COLO668 (cell line): ENCODE data around the gene PEAK3.

ENCODE experiments used
- DNase-seq: peaks from one replicate; lab custom pipeline; 2025; ENCODE audit not compliant: unreplicated experiment; lab: John Stamatoyannopoulos, UW

Gene PEAK3

DNA sequence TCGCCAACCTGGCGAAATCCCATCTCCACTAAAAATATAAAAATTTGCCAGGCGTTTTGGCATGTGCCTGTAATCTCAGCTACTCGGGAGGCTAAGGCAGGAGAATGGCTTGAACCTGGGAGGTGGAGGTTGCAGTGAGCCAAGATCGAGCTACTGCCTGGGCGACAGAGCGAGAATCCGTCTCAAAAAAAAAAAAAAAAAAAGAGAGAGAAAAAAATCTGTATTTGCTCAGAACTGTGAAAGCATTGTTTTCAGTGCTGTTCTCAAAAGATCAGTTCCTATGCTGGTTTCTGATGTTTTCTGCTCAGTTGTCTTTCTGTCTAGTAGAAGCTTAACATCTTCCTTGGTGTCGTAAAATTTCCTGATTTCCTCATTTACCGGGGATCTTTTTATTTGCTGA is 42.8 kb downstream of the PEAK3 start:
- DNase-seq = no peak

GRCh38 chr19:2237869-2238153 is 44.2 kb downstream of the PEAK3 start:
- DNase-seq = no peak

DNA sequence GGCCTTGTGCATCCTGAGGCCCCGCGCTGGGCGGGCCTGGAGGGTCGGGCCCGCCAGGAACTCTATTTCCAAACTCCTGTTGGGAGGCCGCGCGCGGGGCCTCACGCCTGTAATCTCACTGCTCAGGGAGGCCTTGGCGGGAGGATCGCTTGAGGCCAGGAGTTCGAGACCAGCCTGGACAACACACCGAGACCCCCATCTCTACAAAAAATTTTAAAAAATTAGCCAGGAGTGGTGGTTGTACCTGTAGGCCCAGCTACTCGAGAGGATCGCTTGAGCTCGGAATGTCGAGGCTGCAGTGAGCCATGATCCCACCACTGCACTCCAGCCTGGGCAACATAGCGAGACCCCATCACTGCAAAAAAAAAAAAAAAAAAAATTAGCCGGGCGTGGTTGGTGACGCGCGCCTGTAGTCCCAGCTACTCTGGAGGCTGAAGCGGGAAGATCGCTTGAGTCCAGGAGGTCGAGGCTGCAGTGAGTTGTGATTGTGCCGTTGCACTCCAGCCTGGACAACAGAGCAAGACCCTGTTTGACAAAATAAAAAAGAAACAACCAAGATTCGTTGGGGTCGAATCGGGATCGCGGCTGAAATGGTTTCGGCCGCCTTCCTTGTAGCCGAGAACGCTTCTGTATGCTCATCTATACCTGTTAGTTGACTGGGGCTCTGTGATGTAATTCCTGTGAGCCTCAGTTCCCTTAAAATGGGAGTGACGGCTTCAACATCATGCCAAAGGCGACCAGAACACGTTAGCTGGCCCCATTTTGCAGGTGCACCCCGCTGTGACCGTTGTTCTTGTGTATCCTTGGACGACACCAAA is 44.7 kb downstream of the PEAK3 start:
- DNase-seq = peak; percentile 32

DNA sequence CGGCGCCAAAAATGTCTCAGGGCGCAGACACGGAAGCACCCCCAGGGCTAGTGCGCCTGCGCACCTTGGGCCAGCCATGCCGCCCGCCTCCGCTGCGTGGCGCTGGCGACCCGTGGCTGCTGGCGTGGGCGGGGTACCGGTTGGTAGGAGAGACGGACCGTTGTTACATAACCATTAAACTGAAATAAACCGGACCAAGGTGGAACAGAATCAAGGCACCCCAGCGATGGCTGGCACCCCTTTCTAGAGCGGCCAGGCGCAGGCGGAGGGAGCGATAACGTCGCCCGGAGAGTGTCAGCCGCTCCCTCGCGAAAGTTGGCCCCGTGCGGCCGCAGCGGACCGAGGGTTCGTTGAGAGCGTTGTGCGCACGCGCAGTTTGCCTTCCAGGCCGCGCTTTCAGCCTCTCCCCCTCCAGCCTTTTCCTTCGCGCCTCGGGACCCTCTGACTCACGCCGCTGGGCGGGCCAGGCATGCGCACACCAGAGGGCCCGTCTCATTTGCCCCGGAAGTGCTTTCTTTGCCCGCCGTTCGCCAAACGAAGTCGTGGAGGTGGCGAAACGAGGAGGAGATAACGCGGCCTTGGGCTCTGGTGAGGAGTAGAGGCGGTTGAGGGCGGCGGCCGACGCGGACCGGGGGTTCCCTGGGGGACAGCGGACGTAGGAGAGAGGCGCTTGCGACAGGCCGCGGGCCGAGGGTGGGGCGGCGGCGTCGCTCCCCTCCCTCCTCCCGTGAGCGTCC is 45.5 kb downstream of the PEAK3 start, which contains the start of the genes PLEKHJ1 and SF3A2:
Gene PLEKHJ1, minus strand, starts transcription at position 16 of the 737 bp plus-strand sequence. CDS start 81 bp downstream, outside the sequence.
Gene SF3A2, plus strand, starts transcription at position 511 of the 737 bp plus-strand sequence. CDS start 6,595 bp downstream, outside the sequence.
- DNase-seq = peak; percentile 98

DNA sequence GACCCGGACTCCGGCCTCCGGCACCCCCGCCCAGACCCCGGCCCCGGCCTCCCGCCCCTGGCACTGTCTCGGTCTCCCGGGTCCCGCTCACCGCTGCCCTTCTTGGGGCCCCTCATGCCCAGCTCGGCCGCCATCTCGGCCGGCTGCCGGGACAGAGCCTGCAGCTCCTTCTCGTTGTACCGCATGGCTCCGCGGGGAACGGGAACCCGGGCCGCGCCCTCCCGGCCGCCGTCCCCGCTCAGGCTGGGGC is 46.0 kb downstream of the PEAK3 start:
- DNase-seq = no peak

GRCh38 chr19:2235381-2236063 is 46.5 kb downstream of the PEAK3 start:
- peak; percentile 90 for DNase-seq

DNA sequence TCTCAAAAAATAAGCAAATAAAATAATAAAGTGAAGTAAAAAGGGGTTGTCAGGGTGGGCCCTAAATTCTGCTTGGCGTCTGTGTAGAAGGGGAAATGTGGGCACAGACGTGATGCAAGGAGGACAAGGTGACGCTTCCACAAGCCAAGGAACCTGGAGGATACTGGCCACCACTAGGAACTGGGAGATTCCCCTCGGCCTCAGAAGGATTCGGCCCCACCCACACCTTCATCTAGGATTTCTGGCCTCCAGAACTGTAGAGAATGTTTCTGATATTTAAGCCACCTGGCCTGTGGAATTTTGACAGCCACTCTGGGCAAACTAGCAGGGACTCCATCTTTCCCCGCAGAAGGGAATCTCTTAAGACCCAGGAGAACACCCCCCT is 47.0 kb downstream of the PEAK3 start:
- DNase-seq = no peak

- DNase-seq = no peak
Measured at GRCh38 chr19:2233601-2234280, 48.2 kb downstream of the PEAK3 start.

DNA sequence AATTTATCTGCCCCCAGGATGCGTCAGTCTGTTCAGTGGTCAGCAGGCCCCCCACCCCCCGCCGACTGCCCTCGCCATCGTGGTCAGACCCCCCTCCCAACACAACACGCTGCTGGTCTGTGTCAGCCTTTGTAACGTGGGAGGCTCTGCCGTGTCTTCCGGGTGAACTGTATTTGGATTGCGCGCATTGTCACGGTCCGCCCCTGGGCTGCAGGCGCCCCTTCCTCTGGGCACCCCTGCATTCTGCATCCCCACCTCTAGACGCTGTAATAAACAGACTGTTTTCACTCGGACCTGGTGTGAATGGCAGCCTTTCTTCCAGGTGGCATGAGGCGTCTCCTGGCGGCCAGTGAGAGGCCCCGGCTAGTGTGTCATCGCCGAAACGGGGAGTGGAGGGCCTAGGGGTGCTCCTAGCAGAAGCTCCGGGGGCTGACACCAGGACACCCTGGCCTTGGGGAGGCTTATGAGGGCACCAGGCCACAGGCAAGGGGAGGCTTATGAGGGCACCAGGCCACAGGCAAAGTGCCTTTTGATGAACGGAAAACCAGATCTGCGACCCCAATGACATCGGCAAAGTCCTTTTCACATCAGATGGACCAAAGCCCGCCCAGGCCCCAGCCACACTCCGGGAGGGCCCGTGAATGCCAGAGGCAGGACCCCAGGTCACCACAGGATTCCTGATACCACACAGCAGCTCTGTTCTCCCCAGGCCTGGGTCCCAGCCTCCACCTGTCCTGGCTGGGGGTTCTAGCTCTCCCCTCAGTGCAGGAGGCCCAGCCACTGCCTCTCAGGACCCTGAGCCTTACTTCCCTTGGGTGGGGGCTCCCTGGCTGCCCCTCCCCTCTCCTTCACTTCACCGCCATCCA is 49.5 kb downstream of the PEAK3 start:
- DNase-seq = no peak

DNA sequence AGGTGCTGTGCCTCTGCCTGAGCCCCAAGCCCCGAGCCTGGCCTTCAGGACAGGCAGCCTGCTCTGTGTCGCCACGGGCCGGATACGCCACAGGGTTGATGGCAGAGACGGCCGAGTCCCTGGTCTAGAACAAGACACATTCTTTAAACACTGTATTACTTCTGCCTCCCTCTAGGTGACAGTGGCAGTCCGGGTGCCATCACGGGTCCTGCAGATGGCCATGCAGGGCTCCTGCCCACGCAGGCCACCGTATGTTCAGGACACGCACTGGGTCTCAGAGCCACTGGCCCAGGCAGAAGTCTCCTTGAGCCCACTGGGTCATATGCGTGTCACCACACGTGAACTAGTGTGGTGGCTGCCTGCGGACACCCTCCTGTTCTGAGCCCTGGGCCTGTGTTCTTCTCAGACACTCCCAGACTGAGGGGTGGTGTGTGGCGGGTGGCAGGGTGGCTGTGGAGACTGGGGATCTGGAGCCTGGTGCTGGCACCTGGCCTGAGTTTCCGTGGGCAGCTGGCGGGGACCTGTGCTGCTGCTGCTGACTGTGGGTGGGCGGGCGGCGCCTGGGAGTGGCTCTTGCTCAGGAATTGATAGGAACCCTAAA is 50.3 kb downstream of the PEAK3 start:
- DNase-seq = peak; percentile 38

- no peak for DNase-seq
Measured at GRCh38 chr19:2230807-2231533, 51.0 kb downstream of the PEAK3 start.

GRCh38 chr19:2230033-2230531 is 51.9 kb downstream of the PEAK3 start:
- no peak for DNase-seq

- DNase-seq = peak; percentile 68
Measured at GRCh38 chr19:2229103-2230032, 52.6 kb downstream of the PEAK3 start.

DNA sequence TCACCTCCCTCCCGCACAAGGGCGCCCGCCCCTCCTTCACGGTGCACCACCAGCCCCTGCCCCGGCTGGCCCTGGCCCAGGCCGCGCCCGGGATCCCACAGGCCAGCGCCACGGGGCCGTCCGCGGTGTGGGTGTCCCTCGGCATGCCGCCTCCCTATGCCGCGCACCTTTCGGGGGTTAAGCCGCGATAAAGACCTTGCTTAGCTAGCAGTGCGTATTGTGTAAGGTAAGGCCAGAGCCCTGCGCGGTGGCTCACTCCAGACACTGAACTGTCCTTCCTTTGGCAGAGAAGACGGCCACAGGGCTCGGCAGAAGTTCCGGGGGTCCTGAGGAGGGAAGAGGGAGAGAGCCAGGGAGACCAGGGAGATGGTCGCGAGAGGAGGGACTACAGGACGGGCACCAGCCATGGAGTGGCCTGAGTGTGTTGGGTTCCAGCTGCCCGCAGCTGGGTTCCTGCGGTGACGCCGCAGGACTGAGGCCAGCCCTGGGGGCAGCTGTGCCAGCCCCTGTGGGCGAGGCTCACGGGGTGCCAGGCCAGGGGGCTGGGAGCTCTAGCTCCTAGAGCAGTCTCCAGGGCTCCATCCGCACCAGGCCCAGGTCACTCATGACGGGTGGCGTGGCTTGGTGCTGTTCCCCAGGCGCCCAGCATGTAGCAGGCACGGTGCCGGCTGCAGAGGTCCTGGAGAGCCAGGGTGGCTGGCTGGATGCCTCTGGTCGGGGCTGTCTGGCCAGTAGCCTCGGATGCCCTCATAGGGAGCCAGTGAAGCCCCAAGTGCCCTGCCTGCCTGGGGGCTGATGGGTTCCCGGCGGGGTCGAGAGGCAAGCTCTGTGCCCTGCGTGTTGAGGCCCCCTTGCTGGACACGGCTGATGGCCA is 53.6 kb downstream of the PEAK3 start:
- no peak for DNase-seq

DNA sequence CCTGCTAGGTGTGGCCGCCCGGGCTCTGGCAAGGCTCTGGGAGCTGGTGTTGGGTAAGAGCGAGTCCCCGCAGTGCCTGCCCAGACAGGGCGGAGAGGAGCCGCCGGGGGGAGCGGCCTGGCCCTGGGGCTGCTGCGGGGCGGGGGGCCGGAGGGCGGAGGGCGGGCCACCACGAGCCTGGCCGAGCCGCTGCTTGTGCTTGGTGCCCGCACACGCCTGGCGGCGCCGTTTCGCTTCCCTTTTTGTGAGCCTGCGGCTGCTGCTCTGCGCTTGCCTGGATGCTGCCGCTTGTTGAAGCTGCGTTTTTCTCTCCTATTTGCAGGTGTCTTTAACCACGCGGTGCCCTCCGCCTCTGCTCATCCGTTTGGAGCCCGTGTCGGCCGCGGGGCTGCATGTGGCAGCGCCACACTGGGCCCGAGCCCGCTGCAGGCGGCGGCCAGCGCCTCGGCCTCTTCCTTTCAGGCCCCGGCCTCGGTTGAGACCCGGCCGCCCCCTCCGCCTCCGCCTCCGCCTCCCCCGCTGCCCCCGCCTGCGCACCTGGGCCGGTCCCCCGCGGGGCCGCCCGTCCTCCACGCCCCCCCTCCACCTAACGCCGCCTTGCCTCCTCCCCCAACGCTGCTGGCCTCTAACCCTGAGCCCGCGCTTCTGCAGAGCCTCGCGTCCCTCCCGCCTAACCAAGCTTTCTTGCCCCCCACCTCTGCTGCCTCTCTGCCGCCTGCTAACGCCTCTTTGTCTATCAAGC is 54.4 kb downstream of the PEAK3 start:
- no peak for DNase-seq

DNA sequence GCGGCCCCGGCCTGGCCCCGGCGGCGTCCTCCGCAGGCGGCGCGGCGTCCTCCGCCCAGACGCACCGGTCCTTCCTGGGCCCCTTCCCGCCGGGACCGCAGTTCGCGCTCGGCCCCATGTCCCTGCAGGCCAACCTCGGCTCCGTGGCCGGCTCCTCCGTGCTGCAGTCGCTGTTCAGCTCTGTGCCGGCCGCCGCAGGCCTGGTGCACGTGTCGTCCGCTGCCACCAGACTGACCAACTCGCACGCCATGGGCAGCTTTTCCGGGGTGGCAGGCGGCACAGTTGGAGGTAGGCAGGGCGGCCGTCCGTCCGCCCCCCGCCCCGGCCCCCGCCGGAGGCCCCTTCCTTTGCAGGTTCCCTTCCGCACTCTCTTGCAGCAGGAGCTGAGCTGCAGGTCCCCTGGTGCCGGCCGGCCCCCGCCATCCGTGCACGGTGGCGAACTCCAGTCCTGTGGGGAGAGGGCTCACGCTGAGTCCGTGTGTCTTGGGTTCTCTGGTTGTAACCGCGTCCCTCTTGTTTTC is 55.1 kb downstream of the PEAK3 start:
- DNase-seq = no peak
